Osteoblast (primary cell): ENCODE data around the gene BICD1. TPM values are rescaled to one million over a fixed set of nuclear protein-coding genes. Genes with fewer than 3 reads are reported as not detected.
A peak's percentile ranks its signal among the peaks of the same experiment; 100 is the strongest.

ENCODE experiments used
- DNase-seq: peaks from one replicate; pipeline ENCODE4 v3.0.0; 2011; ENCODE audit warnings: low spot score, mixed read lengths; ENCODE audit not compliant: insufficient read length; ENCODE audit errors: missing footprints
- H2AFZ ChIP-seq: 2 replicates; pipeline ENCODE4 v1.6.0; 2011; ENCODE audit warnings: mild to moderate bottlenecking, low read length
- H3K27ac ChIP-seq: 2 replicates; pipeline ENCODE4 v1.5.1; 2011; ENCODE audit warnings: mild to moderate bottlenecking, low read depth, low read length, moderate library complexity
- H3K27me3 ChIP-seq: 2 replicates; pipeline ENCODE4 v1.6.0; 2012; ENCODE audit warnings: mild to moderate bottlenecking, control low read depth, inconsistent platforms, low read length, moderate library complexity; ENCODE audit not compliant: insufficient read depth
- H3K36me3 ChIP-seq: 2 replicates; pipeline ENCODE4 v1.5.1; 2011; ENCODE audit warnings: mild to moderate bottlenecking, low read length, control low read depth, moderate library complexity; ENCODE audit not compliant: insufficient read depth
- H3K4me1 ChIP-seq: 2 replicates; pipeline ENCODE4 v1.5.1; 2011; ENCODE audit warnings: mild to moderate bottlenecking, low read length, control low read depth, moderate library complexity; ENCODE audit not compliant: insufficient read depth
- H3K4me2 ChIP-seq: 2 replicates; pipeline ENCODE4 v1.6.0; 2011; ENCODE audit warnings: mild to moderate bottlenecking, low read length; ENCODE audit not compliant: insufficient read depth
- H3K4me3 ChIP-seq: fragments of 200-600 bp; sonication (generic); 3 replicates; pipeline ENCODE4 v1.5.1; 2012; ENCODE audit warnings: mild to moderate bottlenecking, low read length, inconsistent platforms; ENCODE audit not compliant: insufficient read depth
- H3K79me2 ChIP-seq: 2 replicates; pipeline ENCODE4 v1.6.0; 2012; ENCODE audit warnings: mild to moderate bottlenecking, low read length, control low read depth, inconsistent platforms; ENCODE audit not compliant: insufficient read depth
- H3K9me3 ChIP-seq: 2 replicates; pipeline ENCODE4 v1.5.1; 2011; ENCODE audit warnings: low read depth, low read length, control low read depth
- H4K20me1 ChIP-seq: 2 replicates; pipeline ENCODE4 v1.6.0; 2012; ENCODE audit warnings: mild to moderate bottlenecking, low read length, control low read depth; ENCODE audit not compliant: insufficient read depth
- total RNA-seq: library from RNA; depleted of rRNA; stranded (reverse); fragments of >200 nt; gene quantifications from 2 replicates; pipeline ENCODE4 v1.2.3, GENCODE V29; 2012
- TF ChIP-seq, protein P1 (sequence below): IDR thresholded peaks from 2 replicates; pipeline ENCODE4 v1.5.1; 2011; ENCODE audit warnings: mild to moderate bottlenecking, low read depth, low read length, moderate library complexity; ENCODE audit errors: extremely low read depth

The BICD1 gene
- total RNA-seq, 1 donor: 21.0 TPM

GRCh38 chr12:32365473-32366064 is 258.9 kb downstream of the BICD1 start:
- no peaks in the 10 kb centered on the region for H3K9me3 ChIP-seq
- DNase-seq: no peak
- TF ChIP-seq, protein P1, sequence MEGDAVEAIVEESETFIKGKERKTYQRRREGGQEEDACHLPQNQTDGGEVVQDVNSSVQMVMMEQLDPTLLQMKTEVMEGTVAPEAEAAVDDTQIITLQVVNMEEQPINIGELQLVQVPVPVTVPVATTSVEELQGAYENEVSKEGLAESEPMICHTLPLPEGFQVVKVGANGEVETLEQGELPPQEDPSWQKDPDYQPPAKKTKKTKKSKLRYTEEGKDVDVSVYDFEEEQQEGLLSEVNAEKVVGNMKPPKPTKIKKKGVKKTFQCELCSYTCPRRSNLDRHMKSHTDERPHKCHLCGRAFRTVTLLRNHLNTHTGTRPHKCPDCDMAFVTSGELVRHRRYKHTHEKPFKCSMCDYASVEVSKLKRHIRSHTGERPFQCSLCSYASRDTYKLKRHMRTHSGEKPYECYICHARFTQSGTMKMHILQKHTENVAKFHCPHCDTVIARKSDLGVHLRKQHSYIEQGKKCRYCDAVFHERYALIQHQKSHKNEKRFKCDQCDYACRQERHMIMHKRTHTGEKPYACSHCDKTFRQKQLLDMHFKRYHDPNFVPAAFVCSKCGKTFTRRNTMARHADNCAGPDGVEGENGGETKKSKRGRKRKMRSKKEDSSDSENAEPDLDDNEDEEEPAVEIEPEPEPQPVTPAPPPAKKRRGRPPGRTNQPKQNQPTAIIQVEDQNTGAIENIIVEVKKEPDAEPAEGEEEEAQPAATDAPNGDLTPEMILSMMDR: peak; percentile 78
- no peaks in the 10 kb centered on the region for H3K79me2 ChIP-seq
- H3K27me3 ChIP-seq: no peaks in the 10 kb centered on the region
- H4K20me1 ChIP-seq: no peaks in the 10 kb centered on the region
- peaks cover 7% of the 10 kb centered on the region for H3K4me1 ChIP-seq
- peaks cover 8% of the 10 kb centered on the region for H3K36me3 ChIP-seq
- H2AFZ ChIP-seq: no peak overlapping the region
- H3K4me2 ChIP-seq: no peak overlapping the region
- H3K27ac ChIP-seq: no peak overlapping the region
- no peak overlapping the region for H3K4me3 ChIP-seq

GRCh38 chr12:32366714-32367113 is 260.1 kb downstream of the BICD1 start:
- Histone ChIP-seq H3K4me3 (no peak overlapping the region), H3K36me3 (peaks cover 5% of the 10 kb centered on the region), H3K27me3 (no peaks in the 10 kb centered on the region), H3K27ac (no peak overlapping the region), H3K79me2 (no peaks in the 10 kb centered on the region), H4K20me1 (no peaks in the 10 kb centered on the region), H3K9me3 (no peaks in the 10 kb centered on the region), H2AFZ (no peak overlapping the region), H3K4me2 (no peak overlapping the region), H3K4me1 (peaks cover 7% of the 10 kb centered on the region)
- DNase-seq: no peak
- TF ChIP-seq, protein P1: no peak

GRCh38 chr12:32367381-32367780 is 260.7 kb downstream of the BICD1 start:
- H2AFZ ChIP-seq: no peak overlapping the region
- no peaks in the 10 kb centered on the region for H4K20me1 ChIP-seq
- no peak for DNase-seq
- TF ChIP-seq, protein P1: no peak
- peaks cover 5% of the 10 kb centered on the region for H3K36me3 ChIP-seq
- H3K27ac ChIP-seq: no peak overlapping the region
- no peaks in the 10 kb centered on the region for H3K9me3 ChIP-seq
- no peak overlapping the region for H3K4me2 ChIP-seq
- no peaks in the 10 kb centered on the region for H3K79me2 ChIP-seq
- no peaks in the 10 kb centered on the region for H3K27me3 ChIP-seq
- peaks cover 7% of the 10 kb centered on the region for H3K4me1 ChIP-seq
- H3K4me3 ChIP-seq: no peak overlapping the region

DNA sequence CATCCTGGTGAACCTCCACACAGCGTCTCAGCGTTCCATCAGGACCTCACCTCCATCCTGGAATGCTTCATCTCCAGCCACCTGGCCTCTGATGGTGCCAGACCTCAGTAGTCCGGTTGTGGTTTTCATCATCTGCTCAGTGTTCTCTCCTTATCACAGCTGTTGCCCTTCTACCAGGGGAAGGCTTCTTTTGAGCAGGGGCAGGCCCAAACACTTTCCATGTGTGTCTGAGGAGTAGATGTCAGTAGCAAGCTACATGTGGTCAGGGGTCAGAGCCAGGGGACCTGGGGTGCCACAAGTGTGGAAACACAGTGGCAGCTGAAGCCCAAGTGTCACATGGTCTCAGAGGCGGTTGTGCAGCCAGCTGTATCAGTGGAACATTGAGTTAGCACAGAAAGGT is 262.6 kb downstream of the BICD1 start:
- DNase-seq: no peak
- H3K4me1 ChIP-seq: peaks cover 7% of the 10 kb centered on the region
- no peak overlapping the region for H3K4me3 ChIP-seq
- peaks cover 5% of the 10 kb centered on the region for H3K36me3 ChIP-seq
- no peak overlapping the region for H2AFZ ChIP-seq
- TF ChIP-seq, protein P1: no peak
- H3K9me3 ChIP-seq: no peaks in the 10 kb centered on the region
- no peak overlapping the region for H3K27ac ChIP-seq
- H3K27me3 ChIP-seq: no peaks in the 10 kb centered on the region
- no peaks in the 10 kb centered on the region for H4K20me1 ChIP-seq
- no peak overlapping the region for H3K4me2 ChIP-seq
- no peaks in the 10 kb centered on the region for H3K79me2 ChIP-seq
